ENCODE data around the gene FAHD1. TPM values are rescaled to one million over a fixed set of nuclear protein-coding genes. Genes with fewer than 3 reads are reported as not detected.

FAHD1 gene
- total RNA-seq, 2 experiments from 2014 or later, result 15.1 to 32.4 TPM

DNA sequence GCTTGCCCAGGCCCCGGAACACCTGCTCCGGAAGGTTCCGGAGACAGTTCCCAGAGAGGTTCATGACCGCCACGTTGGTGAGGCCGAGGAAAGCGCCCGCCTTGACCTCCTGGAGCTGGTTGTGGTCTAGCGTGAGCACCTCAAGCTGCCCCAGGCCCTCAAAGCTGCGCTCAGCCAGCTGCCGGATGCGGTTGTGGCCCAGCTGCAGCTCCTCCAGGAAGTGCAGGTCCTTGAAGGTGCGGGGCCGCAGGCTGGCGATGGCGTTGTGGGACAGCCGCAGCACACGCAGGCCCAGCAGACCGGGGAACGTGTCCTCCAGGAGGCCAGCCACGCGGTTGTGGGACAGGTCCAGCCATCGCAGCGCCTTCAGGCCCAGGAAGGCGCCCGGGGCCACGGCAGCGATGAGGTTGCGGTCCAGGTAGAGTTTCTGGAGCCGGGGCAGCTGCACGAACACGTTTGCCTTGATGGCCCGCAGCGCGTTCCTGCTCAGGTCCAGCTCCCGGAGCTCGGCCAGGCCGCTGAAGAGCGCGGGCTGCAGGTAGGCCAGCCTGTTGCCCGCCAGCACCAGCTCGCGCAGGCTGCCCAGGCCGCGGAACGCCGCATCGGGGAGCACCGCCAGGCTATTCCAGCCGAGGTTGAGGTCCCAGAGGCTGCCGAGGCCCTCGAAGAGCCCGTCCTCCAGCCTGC, 35.6 kb upstream of the FAHD1 start:
- CTCF ChIA-PET (ENCODE audit: unreplicated experiment), result no interaction called here
- Histone ChIP-seq H3K27ac (ENCODE audit: low read depth, low read length, poor library complexity, severe bottlenecking) (no peak overlapping the region), H3K4me2 (ENCODE audit: low read length) (no peak overlapping the region), H3K9me2 (ENCODE audit: insufficient read depth, low read length) (no peaks in the 10 kb centered on the region), H3K4me1 (ENCODE audit: insufficient read depth, low read length, poor library complexity, severe bottlenecking) (no peaks in the 10 kb centered on the region), H4K20me1 (ENCODE audit: insufficient read depth, low read length) (no peaks in the 10 kb centered on the region), H3K4me3 (ENCODE audit: low read depth, low read length, poor library complexity, severe bottlenecking) (no peak overlapping the region), H3K79me2 (ENCODE audit: insufficient read depth, low read depth, low read length) (no peaks in the 10 kb centered on the region), H2AFZ (ENCODE audit: low read length) (no peak overlapping the region), H3K36me3 (ENCODE audit: insufficient read depth, low read length) (peaks cover 35% of the 10 kb centered on the region; the same call in 1 of the 2 replicates), H3K9me3 (ENCODE audit: low read length) (no peaks in the 10 kb centered on the region)
- no peak for TF ChIP-seq EZH2phosphoT487 (IDR thresholded peaks at IDR 0.05; ENCODE audit: borderline replicate concordance, low read depth, low read length)
- TF ChIP-seq, protein P1, sequence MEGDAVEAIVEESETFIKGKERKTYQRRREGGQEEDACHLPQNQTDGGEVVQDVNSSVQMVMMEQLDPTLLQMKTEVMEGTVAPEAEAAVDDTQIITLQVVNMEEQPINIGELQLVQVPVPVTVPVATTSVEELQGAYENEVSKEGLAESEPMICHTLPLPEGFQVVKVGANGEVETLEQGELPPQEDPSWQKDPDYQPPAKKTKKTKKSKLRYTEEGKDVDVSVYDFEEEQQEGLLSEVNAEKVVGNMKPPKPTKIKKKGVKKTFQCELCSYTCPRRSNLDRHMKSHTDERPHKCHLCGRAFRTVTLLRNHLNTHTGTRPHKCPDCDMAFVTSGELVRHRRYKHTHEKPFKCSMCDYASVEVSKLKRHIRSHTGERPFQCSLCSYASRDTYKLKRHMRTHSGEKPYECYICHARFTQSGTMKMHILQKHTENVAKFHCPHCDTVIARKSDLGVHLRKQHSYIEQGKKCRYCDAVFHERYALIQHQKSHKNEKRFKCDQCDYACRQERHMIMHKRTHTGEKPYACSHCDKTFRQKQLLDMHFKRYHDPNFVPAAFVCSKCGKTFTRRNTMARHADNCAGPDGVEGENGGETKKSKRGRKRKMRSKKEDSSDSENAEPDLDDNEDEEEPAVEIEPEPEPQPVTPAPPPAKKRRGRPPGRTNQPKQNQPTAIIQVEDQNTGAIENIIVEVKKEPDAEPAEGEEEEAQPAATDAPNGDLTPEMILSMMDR (conservative IDR thresholded peaks at IDR 0.05; ENCODE audit: low read length), result no peak
- intact Hi-C loops (cut with micrococcal nuclease; ENCODE audit: unreplicated experiment), result no loop called here
- BruUV-seq (replicated peaks), result no TSS peak
- DNase-seq (ENCODE audit: low spot score), result no peak
- POLR2A ChIA-PET, result interaction anchor here (1.1 kb wide), 1 partner anchor 9 kb away, joined by 3 read pairs; the partner anchor contains the start of genes NUBP2 and SPSB3

GRCh38 chr16:1791943-1792812, 34.8 kb upstream of the FAHD1 start:
- H4K20me1 ChIP-seq (ENCODE audit: insufficient read depth, low read length), result no peaks in the 10 kb centered on the region
- POLR2A ChIA-PET, result no interaction called here
- 0 out of 2 replicates have a peak, but pooled peaks cover under 1% of the 10 kb centered on the region for H3K9me3 ChIP-seq (ENCODE audit: low read length)
- no peak for DNase-seq (ENCODE audit: low spot score)
- CTCF ChIA-PET (ENCODE audit: unreplicated experiment), result no interaction called here
- H3K4me1 ChIP-seq (ENCODE audit: insufficient read depth, low read length, poor library complexity, severe bottlenecking), result no peaks in the 10 kb centered on the region
- H2AFZ ChIP-seq (ENCODE audit: low read length), result no peak overlapping the region
- BruUV-seq (replicated peaks), result no TSS peak
- TF ChIP-seq, protein P1 (conservative IDR thresholded peaks at IDR 0.05; ENCODE audit: low read length), result no peak
- no peak for TF ChIP-seq EZH2phosphoT487 (IDR thresholded peaks at IDR 0.05; ENCODE audit: borderline replicate concordance, low read depth, low read length)
- H3K9me2 ChIP-seq (ENCODE audit: insufficient read depth, low read length), result no peaks in the 10 kb centered on the region
- H3K36me3 ChIP-seq (ENCODE audit: insufficient read depth, low read length), result peaks cover 28% of the 10 kb centered on the region; the same call in 1 of the 2 replicates
- H3K4me2 ChIP-seq (ENCODE audit: low read length), result no peak overlapping the region
- no peak overlapping the region for H3K27ac ChIP-seq (ENCODE audit: low read depth, low read length, poor library complexity, severe bottlenecking)
- no peaks in the 10 kb centered on the region for H3K79me2 ChIP-seq (ENCODE audit: insufficient read depth, low read depth, low read length)
- H3K4me3 ChIP-seq (ENCODE audit: low read depth, low read length, poor library complexity, severe bottlenecking), result no peak overlapping the region
- intact Hi-C loops (cut with micrococcal nuclease; ENCODE audit: unreplicated experiment), result no loop called here
